Activated CD8-positive, alpha-beta memory T cell treated with anti-CD3 and anti-CD28 coated beads for 4 hours (primary cell): ENCODE results near the gene JAZF1.

Experiments used
- DNase-seq, 2 donors: peaks; one replicate each; pipeline ENCODE4 v3.0.0-alpha.2; 2020; ENCODE audit warnings: low read depth in 2 of 2

Gene JAZF1

GRCh38 chr7:28008911-28009310 is 171.7 kb downstream of the JAZF1 start:
- no peak for DNase-seq

GRCh38 chr7:28008171-28008570 is 172.4 kb downstream of the JAZF1 start:
- DNase-seq: no peak

- DNase-seq: no peak
These were observed 174.1 kb downstream of the JAZF1 start for GRCh38 chr7:28006491-28006890.

- DNase-seq: no peak
These were observed 174.8 kb downstream of the JAZF1 start for GRCh38 chr7:28005847-28006231.

- no peak for DNase-seq
These were observed 175.3 kb downstream of the JAZF1 start for GRCh38 chr7:28005075-28005846.

GRCh38 chr7:28003408-28003807 is 177.2 kb downstream of the JAZF1 start:
- DNase-seq: no peak

- no peak for DNase-seq
These were observed 178.0 kb downstream of the JAZF1 start for GRCh38 chr7:28002638-28003037.

- DNase-seq: no peak
These were observed 178.7 kb downstream of the JAZF1 start for GRCh38 chr7:28001896-28002295.

- no peak for DNase-seq
These were observed 180.8 kb downstream of the JAZF1 start for GRCh38 chr7:27999829-28000228.

- no peak for DNase-seq
These were observed 182.2 kb downstream of the JAZF1 start for GRCh38 chr7:27998382-27998781.

GRCh38 chr7:27997188-27997707 is 183.3 kb downstream of the JAZF1 start:
- no peak for DNase-seq

GRCh38 chr7:27996141-27996540 is 184.5 kb downstream of the JAZF1 start:
- no peak for DNase-seq

GRCh38 chr7:27995228-27995627 is 185.4 kb downstream of the JAZF1 start:
- no peak for DNase-seq

- DNase-seq: no peak
These were observed 186.0 kb downstream of the JAZF1 start for GRCh38 chr7:27994639-27995038.

- DNase-seq: no peak
These were observed 187.7 kb downstream of the JAZF1 start for GRCh38 chr7:27992755-27993493.

- no peak for DNase-seq
These were observed 188.5 kb downstream of the JAZF1 start for GRCh38 chr7:27992097-27992496.

GRCh38 chr7:27991006-27991528 is 189.5 kb downstream of the JAZF1 start:
- DNase-seq: no peak

GRCh38 chr7:27976531-27976930 is 204.1 kb downstream of the JAZF1 start:
- DNase-seq: no peak

GRCh38 chr7:27973625-27974024 is 207.0 kb downstream of the JAZF1 start:
- no peak for DNase-seq

- DNase-seq: no peak
These were observed 208.3 kb downstream of the JAZF1 start for GRCh38 chr7:27972276-27972675.

GRCh38 chr7:27971171-27971812 is 209.3 kb downstream of the JAZF1 start:
- no peak for DNase-seq

GRCh38 chr7:27970350-27970749 is 210.2 kb downstream of the JAZF1 start:
- DNase-seq: no peak
